DMS153 treated with DMSO at 0.1 percent for 48 hours (cell line): ENCODE measurements around the gene BAHD1.

Source experiments
- DNase-seq: peaks from one replicate; lab custom pipeline; 2025; ENCODE audit not compliant: unreplicated experiment; lab: John Stamatoyannopoulos, UW

BAHD1 gene

DNA sequence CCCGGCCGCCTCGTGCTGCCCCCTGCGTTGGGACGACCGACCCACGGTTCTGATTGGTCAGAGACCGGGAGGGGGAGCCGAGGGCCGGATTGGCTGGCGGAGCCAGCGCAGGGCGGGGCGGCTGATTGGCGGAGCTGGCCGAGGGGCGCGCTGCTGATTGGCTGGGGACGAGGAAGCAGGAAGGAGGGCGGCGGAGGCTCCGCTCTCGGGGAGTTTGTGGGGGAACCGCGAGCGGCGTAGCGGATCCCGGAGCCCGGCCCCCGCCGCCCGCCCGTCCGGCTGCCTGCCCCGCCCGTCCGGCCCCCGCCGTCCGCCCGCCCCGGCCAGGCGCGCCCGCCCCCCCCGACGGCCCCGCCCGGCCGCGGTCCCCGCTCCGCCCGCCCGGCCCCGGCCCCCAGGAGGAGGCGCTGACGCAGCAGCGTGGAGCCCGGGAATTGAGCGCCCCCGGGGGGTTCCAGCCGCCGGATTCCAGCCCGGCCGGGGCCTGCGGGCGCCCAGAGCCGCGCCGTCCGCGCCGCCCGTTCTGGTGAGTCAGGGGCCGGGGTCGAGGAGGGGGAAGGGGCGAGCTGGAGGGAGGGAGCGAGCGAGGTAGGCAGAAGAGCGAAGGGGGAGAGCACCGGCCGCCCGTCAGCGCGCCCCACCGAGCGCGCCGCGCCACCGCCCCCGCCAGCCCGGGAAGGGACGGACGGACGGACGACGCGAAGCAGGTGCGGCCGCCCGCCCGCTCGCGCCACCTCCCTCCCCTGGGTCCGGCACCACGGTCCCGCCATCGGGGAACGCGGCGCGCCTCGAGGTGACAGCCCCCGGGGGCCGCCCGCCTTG, at the start of gene BAHD1:
Gene BAHD1 (plus strand): TSS at position 211 of the 822 bp plus-strand sequence. CDS start 17,512 bp downstream, outside the sequence.
- peak; percentile 47 for DNase-seq

DNA sequence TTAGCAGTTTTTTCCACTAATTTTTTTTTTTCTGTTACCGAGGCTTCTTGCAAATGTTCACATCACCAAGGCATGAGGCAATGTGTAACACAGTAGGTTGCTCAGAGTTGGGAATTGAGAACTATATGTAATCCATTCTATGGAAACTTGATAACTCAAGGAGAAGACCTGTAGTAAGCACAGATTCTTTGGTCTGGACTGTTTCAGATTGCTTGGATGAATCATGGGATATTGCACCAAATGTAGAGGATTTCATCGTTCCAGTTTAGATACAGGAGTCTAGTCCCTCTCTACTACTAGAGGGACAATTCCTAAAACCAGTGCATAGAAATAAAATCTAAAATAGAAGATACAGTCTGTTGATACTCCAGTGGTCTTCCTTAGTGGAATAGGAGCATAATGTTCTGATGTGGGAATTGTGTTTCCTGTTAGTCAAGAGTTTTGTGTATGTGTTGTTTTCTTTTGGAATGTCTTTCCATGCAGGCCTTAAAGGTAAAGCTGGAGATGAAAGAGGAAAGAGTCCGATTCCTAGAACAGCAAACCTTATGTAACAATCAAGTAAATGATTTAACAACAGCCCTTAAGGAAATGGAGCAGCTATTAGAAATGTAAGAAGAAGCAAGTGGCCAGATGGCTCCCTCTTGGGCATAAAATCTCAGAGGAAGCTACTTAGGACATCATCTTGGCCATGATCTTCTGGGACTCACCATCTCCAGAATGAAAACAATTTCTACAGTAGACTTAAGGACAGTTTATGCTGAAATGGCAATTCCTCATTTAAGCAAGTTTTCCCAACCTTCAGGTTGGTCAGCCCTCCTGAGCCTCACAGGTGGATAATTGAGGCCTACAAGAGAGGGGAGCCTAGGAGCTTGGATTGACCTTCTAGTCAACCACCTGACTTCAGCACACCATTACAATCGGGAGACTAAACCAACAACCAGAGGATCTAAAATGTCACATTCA, 47.5 kb upstream of the BAHD1 start:
- DNase-seq, result no peak

DNA sequence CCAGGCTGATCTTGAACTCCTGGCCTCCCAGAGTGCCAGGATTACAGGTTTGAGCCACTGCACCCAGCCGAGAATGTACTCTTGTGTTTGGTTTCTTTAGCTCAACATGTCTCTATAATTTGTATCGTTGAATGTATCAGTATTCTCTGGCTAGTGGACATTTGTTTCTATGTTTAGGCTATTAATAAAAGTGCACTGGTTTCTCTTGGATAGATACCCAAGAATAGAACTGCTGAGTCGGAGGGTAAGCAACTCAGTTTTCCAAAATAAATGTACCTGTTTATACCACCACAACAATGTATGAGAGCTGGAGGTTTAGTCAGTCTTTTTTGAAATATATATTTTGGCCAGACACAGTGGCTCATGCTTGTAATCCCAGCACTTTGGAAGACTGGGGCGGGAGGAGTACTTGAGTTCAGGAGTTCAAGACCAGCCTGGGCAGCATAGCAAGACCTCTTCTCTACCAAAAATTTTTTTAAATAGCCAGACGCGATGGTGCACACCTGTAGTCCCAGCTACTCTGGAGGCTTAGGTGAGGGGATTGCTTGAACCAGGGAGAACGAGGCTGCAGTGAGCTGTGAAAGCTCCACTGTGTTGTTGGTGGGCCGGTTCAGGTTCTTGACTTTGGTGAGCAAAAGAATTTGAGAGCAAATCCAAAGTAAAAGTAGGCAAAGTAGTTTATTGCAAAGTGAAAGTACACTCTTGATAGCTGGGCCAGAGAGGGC, 42.9 kb upstream of the BAHD1 start:
- DNase-seq, result no peak

DNA sequence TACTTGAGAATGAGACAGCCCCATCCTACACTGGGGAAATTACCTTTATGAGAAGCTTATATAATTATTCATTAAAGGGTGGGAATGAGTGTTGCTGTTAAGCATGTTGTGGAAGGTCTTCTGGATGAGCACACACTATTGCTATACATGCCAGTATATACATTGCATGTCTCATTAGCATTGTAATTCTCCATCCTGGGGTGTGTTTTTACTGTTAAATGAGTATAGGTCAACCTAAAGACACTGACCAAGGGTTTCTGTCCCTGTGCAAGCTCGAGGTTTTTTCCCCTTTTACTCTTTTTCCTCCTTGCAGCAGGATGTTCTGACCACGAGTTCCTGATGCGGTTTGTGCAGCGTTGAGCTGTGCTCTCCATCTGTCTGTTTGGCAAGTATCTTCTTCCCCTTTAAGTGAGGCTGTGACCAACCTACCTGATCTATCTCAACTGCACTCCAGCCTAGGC, 42.3 kb upstream of the BAHD1 start:
- DNase-seq, result no peak

DNA sequence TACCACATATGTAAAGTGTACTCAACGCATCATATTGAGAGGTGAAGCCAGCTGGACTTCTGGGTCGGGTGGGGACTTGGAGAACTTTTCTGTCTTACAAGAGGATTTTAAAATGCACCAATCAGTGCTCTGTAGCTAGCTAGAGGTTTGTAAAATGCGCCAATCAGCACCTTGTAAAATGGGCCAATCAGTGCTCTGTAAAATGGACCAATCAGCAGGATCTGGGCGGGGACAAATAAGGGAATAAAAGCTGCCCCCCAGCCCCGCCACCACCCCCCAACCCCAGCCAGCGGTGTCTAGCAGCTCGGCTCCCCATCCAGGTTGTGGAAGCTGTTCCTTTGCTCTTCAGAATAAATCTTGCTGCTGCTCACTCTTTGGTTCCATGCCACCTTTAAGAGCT, 41.4 kb upstream of the BAHD1 start:
- DNase-seq, result no peak

DNA sequence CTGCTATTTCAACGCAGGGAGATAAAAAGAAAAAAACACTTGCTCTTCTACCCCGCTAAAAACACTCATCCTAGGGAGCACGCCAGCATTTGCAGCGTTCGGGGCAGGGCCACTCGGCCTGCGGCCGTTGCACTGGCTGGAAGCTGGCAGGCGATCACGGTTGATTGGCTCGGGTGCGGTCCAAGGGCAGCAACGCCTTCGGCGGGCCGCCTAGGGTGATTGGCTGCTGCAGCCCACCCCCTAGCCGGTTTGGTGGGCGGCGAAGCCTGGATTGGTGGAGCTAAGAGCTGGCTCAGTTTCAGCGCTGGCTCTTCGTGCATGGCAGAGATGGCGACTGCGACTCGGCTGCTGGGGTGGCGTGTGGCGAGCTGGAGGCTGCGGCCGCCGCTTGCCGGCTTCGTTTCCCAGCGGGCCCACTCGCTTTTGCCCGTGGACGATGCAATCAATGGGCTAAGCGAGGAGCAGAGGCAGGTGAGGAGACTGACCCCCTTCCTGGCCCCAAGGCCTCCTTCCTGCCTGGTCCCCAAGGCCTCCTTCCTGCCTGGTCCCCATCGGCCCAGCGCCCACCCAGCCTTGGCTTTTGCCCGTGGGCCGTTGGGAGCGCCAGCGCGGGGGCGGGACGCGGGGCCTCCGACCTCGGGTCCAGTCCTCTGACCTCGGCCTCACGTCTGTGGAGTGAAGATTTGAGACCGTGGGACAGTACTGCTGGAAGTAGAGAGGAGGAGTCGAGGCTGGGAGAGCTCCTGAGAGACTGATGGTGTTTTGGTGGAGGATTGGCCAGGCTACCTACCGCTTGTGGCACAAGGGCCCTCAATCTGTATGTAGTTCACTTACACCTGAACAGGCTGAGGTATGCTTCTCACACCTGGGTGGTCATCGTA, 35.0 kb upstream of the BAHD1 start, which contains the start of gene IVD:
Gene IVD (plus strand): TSS at position 295 of the 881 bp plus-strand sequence. CDS start 33 bp downstream, at position 328.
- DNase-seq, result peak; percentile 52

DNA sequence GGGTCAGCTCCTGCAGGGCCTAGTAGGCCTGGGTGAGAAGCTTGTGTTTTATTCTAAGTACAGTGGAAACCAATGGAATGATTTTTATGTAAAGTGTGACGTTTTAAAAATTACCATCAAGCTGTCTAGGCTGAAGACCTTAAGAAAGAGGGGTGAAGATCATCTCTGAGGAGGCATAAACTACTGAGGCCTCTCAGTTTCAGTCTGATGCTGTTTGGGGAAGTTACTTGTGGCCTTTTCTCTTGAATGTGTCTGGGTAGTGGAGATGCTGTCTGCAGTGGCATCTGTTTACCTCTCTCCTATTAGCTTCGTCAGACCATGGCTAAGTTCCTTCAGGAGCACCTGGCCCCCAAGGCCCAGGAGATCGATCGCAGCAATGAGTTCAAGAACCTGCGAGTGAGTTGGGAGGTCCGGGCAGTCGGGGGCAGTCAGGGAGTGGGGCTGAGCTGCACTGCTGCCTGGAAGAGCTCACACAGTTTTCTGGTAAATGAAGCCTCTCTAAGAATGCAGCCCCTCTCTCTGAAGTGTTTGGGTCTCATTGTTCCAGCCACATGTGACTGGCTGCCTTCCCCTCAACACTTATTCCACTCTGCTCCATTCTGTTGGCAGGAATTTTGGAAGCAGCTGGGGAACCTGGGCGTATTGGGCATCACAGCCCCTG, 33.3 kb upstream of the BAHD1 start:
- no peak for DNase-seq

DNA sequence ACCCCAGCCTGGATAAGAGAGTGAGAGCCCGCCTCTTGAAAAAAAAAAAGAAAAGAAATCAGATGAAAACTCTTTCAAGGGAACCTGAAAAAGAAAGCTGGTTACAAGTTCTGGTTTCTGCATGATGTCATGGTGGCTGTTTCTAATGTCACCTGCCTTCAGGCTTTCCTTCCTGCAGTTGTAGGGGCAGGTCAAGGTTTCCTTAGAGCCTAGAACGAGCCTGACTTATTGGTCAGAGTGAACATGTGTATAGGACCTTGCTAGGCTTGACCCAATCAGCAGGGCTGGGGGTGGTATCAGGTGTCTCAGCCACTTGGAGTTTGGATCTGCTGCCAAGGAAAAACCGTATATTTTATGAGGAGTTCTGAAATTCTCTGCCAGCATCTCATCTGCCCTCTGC, 31.4 kb upstream of the BAHD1 start:
- DNase-seq, result no peak

DNA sequence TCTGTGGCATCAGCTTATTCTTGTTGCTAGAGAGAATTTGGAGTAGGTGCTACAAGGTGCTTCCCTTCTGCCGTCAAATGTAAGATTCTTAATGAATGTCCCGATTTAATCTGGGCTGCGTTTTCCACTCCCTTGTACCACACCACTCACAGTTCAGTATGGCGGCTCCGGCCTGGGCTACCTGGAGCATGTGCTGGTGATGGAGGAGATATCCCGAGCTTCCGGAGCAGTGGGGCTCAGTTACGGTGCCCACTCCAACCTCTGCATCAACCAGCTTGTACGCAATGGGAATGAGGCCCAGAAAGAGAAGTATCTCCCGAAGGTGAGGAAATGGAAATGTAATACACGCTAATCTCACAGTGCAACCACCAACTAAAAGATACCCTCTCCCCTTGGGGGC, 30.3 kb upstream of the BAHD1 start:
- DNase-seq, result no peak

DNA sequence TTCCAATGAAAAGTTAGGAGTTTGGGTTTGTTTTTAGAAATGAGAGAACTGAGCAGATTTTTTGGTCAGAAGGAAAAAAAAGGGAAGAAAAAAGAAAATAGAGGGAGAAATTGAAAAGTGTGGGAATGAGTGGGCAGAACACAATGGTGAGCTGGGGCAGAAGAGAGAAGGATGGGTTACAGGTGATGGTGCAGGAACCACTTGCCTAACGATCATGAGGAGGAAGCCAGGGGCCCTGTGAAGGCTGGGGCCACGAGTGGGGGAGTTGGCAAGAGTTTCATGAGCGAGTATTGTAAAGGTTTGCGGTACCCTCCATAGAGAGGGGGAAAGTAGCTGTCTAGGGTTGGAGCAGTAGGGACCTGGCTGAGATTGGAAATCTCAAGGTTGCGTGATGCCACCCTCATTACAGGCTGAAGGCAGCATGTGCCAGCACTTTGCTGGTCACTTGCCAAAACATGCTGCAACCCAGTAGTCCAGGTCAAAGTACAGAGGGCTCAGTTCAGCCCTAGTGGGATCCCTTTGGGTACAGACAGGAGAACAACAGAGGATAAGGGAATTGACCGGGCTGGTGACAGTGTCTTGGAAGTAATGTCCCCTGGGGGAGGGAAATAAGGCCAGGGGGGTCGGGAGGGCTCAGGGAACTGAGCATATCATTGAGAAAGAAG, 28.5 kb upstream of the BAHD1 start:
- no peak for DNase-seq

DNA sequence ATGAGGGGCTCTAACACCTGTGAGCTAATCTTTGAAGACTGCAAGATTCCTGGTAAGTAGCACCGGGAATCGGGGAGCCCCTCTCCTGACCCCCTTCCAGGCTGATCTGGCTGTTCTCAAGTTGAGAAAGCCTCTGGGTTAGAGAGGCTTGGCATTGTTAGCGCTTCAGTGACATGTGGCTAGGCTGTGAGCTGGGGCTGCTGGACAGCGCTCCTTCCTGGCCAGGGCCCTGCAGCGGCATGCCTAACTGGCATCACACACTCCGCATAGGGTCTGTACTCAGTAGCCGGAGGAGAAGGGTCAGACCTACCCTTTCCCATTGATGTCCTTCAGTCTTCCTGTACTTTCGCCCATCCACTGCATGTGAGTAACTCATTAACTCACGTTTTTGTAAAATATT, 27.7 kb upstream of the BAHD1 start:
- no peak for DNase-seq

DNA sequence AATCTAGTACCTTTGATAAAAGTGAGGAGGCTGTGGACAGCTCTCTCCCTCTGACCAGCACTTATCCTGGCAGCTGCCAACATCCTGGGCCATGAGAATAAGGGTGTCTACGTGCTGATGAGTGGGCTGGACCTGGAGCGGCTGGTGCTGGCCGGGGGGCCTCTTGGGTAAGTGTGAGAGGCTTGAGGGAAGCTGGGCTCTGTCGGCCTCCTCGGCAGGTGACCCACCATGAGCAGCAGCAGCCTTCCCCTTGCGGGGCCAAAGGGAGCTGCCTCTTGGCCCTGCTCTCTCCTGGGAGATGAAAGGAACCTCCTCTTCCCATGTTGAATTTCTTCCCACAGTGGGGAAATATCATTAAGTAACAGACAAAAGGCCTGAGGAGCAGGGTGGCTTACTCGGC, 25.9 kb upstream of the BAHD1 start:
- DNase-seq, result no peak

DNA sequence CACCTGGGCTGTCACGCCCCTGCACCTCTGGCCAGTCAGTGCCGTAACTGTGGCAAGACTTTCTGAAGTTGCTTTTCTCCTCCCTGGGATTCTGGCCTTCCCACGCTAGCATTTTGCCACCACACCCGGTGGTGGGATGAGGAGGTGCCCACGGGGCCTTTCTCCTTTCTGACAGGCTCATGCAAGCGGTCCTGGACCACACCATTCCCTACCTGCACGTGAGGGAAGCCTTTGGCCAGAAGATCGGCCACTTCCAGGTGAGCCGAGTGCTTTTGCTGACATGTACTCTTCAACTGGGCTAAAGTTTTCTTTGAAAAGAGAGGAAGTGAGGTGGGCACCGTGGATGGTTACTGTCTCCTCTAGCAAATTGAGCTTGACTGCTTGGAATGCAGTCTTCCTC, 25.5 kb upstream of the BAHD1 start:
- no peak for DNase-seq

DNA sequence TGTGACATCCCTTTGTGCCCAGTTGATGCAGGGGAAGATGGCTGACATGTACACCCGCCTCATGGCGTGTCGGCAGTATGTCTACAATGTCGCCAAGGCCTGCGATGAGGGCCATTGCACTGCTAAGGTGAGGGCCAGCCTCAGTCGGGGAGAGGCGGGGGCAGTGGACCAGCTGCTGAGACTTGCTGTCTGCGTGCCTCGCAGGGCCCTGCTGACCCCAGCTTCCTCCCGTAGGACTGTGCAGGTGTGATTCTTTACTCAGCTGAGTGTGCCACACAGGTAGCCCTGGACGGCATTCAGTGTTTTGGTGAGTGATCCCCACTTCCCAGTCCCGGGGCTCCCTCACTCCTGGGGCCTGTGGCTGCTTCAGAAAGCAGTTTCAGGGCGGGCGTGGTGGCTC, 24.7 kb upstream of the BAHD1 start:
- no peak for DNase-seq

DNA sequence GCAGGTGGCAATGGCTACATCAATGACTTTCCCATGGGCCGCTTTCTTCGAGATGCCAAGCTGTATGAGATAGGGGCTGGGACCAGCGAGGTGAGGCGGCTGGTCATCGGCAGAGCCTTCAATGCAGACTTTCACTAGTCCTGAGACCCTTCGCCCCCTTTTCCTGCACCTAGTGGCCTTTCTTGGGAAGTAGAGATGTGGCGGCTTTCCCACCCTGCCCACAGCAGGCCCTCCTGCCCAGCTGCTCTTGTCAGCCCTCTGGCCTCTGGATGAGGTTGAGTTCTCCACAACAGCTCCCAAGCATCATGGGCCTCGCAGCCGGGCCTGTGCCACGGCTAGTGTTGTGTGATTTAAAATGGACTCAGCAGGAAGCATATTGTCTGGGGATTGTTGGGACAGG, 22.6 kb upstream of the BAHD1 start:
- no peak for DNase-seq

DNA sequence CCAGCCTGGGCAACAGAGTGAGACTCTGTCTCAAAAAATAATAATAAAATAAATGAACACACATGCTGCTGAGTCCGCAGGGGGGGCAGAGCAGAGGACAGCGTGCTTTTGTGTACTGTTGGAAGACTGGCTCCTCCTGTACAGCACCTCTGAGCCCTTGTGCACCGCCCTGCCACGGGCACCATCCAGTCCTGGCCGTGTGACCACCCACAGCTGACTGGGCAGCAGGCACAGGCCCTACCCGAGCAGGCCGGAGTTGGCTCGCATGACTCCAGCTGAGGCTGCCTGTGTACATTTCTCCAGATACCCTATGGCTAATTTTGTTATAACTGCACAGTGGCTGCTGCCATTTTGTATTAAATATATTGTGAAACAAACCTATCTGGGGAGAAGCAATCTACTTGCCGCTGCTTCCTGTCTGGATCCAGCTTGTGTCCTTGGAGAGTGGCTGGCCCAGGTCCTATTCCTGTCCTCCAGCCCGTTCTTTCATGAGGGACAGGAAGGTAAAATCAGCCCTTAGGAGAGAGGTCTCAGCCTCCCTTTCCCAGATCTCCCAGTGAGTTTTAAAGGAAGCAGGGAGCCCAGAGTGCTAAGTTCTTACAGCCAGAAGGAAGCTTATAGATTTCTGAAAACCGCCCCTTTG, 20.6 kb upstream of the BAHD1 start:
- DNase-seq, result no peak

DNA sequence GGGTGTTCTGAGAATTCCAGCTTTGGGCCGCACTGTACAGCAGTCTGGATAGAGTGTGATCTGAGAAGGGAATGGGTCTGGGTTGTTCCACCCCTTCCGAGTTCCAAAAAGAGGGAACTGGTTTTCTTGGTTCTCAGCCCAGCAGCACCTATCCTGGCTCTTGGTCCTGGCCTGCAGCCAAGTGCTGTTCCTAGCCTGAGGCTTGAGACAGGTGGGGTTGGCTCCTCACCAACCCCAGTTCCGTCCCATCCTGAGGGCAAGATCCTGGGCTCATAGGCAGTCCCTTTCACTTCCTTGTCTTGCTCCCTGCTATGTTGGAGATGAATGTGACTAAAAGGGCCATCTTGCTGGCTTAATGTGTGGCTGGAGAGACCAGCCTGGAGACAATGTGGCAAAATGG, 20.0 kb upstream of the BAHD1 start:
- DNase-seq, result no peak
